HCT116 (cell line): ENCODE measurements around the gene FBN3. TPM values are rescaled to one million over a fixed set of nuclear protein-coding genes. Genes with fewer than 3 reads are reported as not detected.

Experiments
- ATAC-seq: fragments of 200-7000 bp; cut with Tn5 transposase; 2 replicates; pipeline ENCODE4 v1.9.1; 2020; ENCODE audit warnings: mild to moderate bottlenecking, moderate library complexity
- BruUV-seq: library from RNA; stranded (reverse); fragments of 400-500 nt; replicated peaks from 2 replicates; lab custom pipeline; 2021; lab: Mats Ljungman, UMichigan
- CTCF ChIA-PET: fragments of 300-600 bp; sonication (Branson Sonifier 250); formaldehyde crosslinking; loops from one replicate; lab custom pipeline; 2021; ENCODE audit warnings: antibody characterized with exemption; lab: Charles Lee
- POLR2A ChIA-PET: fragments of 300-600, 350-600 bp; sonication (Branson Sonifier 250); formaldehyde crosslinking; loops from one replicate; lab custom pipeline; 2021; ENCODE audit warnings: antibody characterized with exemption; lab: Charles Lee
- RAD21 ChIA-PET, 2 experiments: fragments of 300-600 bp; sonication (Branson Sonifier 250); formaldehyde crosslinking; loops; one replicate each; lab custom pipeline; 2023; ENCODE audit warnings: low total read pairs in 2 of 2; ENCODE audit not compliant: uncharacterized antibody in 2 of 2, unreplicated experiment in 2 of 2, low non-redundant PET in 1 of 2; lab: Charles Lee
- DNase-seq: peaks from one replicate; pipeline ENCODE4 v3.0.0-alpha.2; 2010; ENCODE audit warnings: low read depth, low spot score
- H2AFZ ChIP-seq: fragments of 200-600 bp; shearing (Covaris generic), sonication (generic); 2 replicates; pipeline ENCODE4 v1.6.1; 2017; ENCODE audit warnings: low read depth, mixed run types, mixed read lengths, antibody characterized with exemption, low read length; ENCODE audit not compliant: poor library complexity, severe bottlenecking
- H3K27ac ChIP-seq: 2 replicates; pipeline ENCODE4 v1.5.1; 2012; ENCODE audit warnings: low read depth, low read length
- H3K27me3 ChIP-seq: fragments of 200-600 bp; sonication (generic); 2 replicates; pipeline ENCODE4 v1.6.1; 2016; ENCODE audit warnings: mixed run types, low read length, mixed read lengths; ENCODE audit not compliant: insufficient read depth
- H3K36me3 ChIP-seq, 2 experiments: fragments of 200-500 bp in 1 of 2; fragments of 200-600 bp in 1 of 2; sonication (Bioruptor generic) in 1 of 2; sonication (generic) in 1 of 2; 2 replicates each; pipeline versions ENCODE4 v1.5.1 to v1.6.1; 2014 to 2016; ENCODE audit warnings: low read length in 2 of 2, inconsistent platforms in 1 of 2, mixed read lengths in 1 of 2, mixed run types in 1 of 2; ENCODE audit not compliant: insufficient read depth in 2 of 2, control insufficient read depth in 1 of 2
- H3K4me1 ChIP-seq, 2 experiments: fragments of 200-600 bp in 1 of 2; sonication (generic) in 1 of 2; 2 replicates each; pipeline versions ENCODE4 v1.5.1 to v1.6.1; 2012 to 2017; ENCODE audit warnings: low read length in 2 of 2, inconsistent platforms in 1 of 2, mild to moderate bottlenecking in 1 of 2, mixed read lengths in 1 of 2, mixed run types in 1 of 2, moderate library complexity in 1 of 2; ENCODE audit not compliant: insufficient read depth in 2 of 2, control insufficient read depth in 1 of 2
- H3K4me2 ChIP-seq: fragments of 200-600 bp; sonication (generic); 2 replicates; pipeline ENCODE4 v1.6.1; 2017; ENCODE audit warnings: mixed run types, low read length, mixed read lengths
- H3K4me3 ChIP-seq, 2 experiments: fragments of 200-600 bp in 1 of 2; sonication (generic) in 1 of 2; replicated peaks in 1 of 2; 2 replicates each; pipeline ENCODE4 v1.5.1; 2011 to 2016; ENCODE audit warnings: low read length in 2 of 2, control low read depth in 1 of 2, low read depth in 1 of 2, mild to moderate bottlenecking in 1 of 2, mixed read lengths in 1 of 2, mixed run types in 1 of 2
- H3K79me2 ChIP-seq: fragments of 200-600 bp; sonication (generic); 2 replicates; pipeline ENCODE4 v1.6.1; 2017; ENCODE audit warnings: mild to moderate bottlenecking, mixed run types, low read length, moderate library complexity, mixed read lengths; ENCODE audit not compliant: insufficient read depth
- H3K9ac ChIP-seq: fragments of 200-600 bp; sonication (generic); 2 replicates; pipeline ENCODE4 v1.6.1; 2016; ENCODE audit warnings: low read length, mixed read lengths
- H3K9me2 ChIP-seq: fragments of 200-600 bp; sonication (generic), shearing (Covaris generic); 2 replicates; pipeline ENCODE4 v1.6.1; 2017; ENCODE audit warnings: mixed run types, mild to moderate bottlenecking, moderate library complexity; ENCODE audit not compliant: insufficient read depth
- H3K9me3 ChIP-seq, 2 experiments: fragments of 200-500 bp in 1 of 2; fragments of 200-600 bp in 1 of 2; sonication (Bioruptor generic) in 1 of 2; sonication (generic) in 1 of 2; 2 replicates each; pipeline ENCODE4 v1.6.1; 2014 to 2017; ENCODE audit warnings: low read length in 2 of 2, mixed read lengths in 2 of 2, inconsistent platforms in 1 of 2, low read depth in 1 of 2, mild to moderate bottlenecking in 1 of 2, mixed run types in 1 of 2, moderate library complexity in 1 of 2; ENCODE audit not compliant: control insufficient read depth in 1 of 2, insufficient read depth in 1 of 2
- H4K20me1 ChIP-seq: fragments of 200-600 bp; sonication (generic), shearing (Covaris generic); 2 replicates; pipeline ENCODE4 v1.6.1; 2017; ENCODE audit warnings: mixed run types, mild to moderate bottlenecking, moderate library complexity; ENCODE audit not compliant: insufficient read depth
- ELF1 ChIP-seq: IDR thresholded peaks from 2 replicates; pipeline ENCODE4 v1.6.1; 2012; ENCODE audit warnings: low read depth, borderline replicate concordance
- EZH2 ChIP-seq: fragments of 200-600 bp; sonication (generic); IDR thresholded peaks from 2 replicates; pipeline ENCODE4 v1.6.1; 2017; ENCODE audit warnings: antibody characterized with exemption, mixed run types
- EZH2phosphoT487 ChIP-seq: fragments of 200-600 bp; IDR thresholded peaks from 2 replicates; pipeline ENCODE4 v1.6.1; 2018; ENCODE audit warnings: antibody characterized with exemption, borderline replicate concordance
- MAX ChIP-seq: IDR thresholded peaks from 2 replicates; pipeline ENCODE4 v1.6.1; 2012
- POLR2A ChIP-seq: IDR thresholded peaks from 2 replicates; pipeline ENCODE4 v1.7.0; 2011; ENCODE audit warnings: borderline replicate concordance; ENCODE audit not compliant: insufficient read depth, insufficient read length; ENCODE audit errors: extremely low read depth
- SP1 ChIP-seq: IDR thresholded peaks from 2 replicates; pipeline ENCODE4 v1.6.1; 2012; ENCODE audit warnings: low read depth
- SRF ChIP-seq: IDR thresholded peaks from 2 replicates; pipeline ENCODE4 v1.6.1; 2012; ENCODE audit warnings: low read depth
- YY1 ChIP-seq: IDR thresholded peaks from 2 replicates; pipeline ENCODE4 v1.6.1; 2011; ENCODE audit warnings: low read length, low read depth, moderate library complexity, mild to moderate bottlenecking; ENCODE audit not compliant: insufficient replicate concordance; ENCODE audit errors: extremely low read depth
- ZFX ChIP-seq: fragments of 450-650 bp; IDR thresholded peaks from 2 replicates; pipeline ENCODE4 v1.6.1; 2017
- ZNF274 ChIP-seq: fragments of 200-500 bp; sonication (Bioruptor generic); IDR thresholded peaks from 2 replicates; pipeline ENCODE4 v1.6.1; 2014; ENCODE audit warnings: mild to moderate bottlenecking, low read depth, low read length, inconsistent platforms
- intact Hi-C: fragments of 100-400 bp; cut with micrococcal nuclease; formaldehyde crosslinking; loops from 2 replicates; pipeline ENCODE4 v1.10.0; 2022
- total RNA-seq: library from RNA; stranded (reverse); gene quantifications from one replicate; pipeline ENCODE4 v1.2.1, GENCODE V29; 2021; ENCODE audit not compliant: unreplicated experiment
- TF ChIP-seq, protein P1 (sequence below): IDR thresholded peaks from 2 replicates; pipeline ENCODE4 v1.6.1; 2011; ENCODE audit warnings: mild to moderate bottlenecking, low read length, moderate library complexity; ENCODE audit not compliant: insufficient replicate concordance; ENCODE audit errors: extremely low read depth

The FBN3 gene
- total RNA-seq, 1 experiment from 2014 or later: 6.6 TPM

DNA sequence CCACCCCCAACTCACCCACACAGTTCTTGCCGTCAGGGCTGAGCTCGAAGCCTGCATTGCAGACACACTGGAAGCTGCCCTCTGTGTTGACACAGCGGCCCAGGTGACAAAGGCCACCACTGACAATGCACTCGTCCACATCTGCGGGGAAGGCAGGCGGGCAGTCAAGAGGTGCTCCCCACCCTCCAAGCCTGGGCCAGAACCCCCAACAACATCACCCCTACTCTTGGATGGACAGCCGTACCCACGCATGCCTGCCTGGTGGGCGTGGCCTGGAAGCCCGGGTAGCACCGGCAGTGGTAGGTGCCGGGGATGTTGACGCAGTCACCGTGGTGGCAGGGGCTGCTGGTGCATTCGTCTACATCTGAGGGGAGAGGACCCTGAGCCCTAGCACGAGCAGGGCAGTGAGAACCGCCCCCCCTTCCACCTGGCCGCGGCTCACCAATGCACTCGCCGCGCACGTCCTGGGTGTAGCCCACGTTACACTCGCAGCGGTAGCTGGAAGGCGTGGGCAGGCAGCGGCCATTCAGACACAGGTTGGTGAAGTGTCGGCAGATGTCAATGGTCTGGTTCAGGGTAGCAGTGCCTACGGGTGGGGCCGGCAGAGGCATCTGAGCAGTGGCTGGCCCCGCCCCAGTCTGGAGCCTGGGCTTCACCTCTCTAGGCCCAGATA lies 13.3 kb downstream of the FBN3 start:
- RAD21 ChIA-PET: no interaction called here
- CTCF ChIA-PET: no interaction called here

More for the DNA sequence above, 13.3 kb downstream of the FBN3 start:
- Histone ChIP-seq H3K79me2 (no peaks in the 10 kb centered on the region), H3K4me1 (no peaks in the 10 kb centered on the region), H3K27me3 (no peaks in the 10 kb centered on the region), H3K9me3 (no peaks in the 10 kb centered on the region), H3K4me3 (no peak overlapping the region), H2AFZ (no peak overlapping the region), H3K9me2 (no peaks in the 10 kb centered on the region), H3K27ac (no peak overlapping the region), H3K9ac (no peak overlapping the region), H3K4me2 (no peak overlapping the region), H4K20me1 (no peaks in the 10 kb centered on the region), H3K36me3 (no peaks in the 10 kb centered on the region)
- POLR2A ChIA-PET: no interaction called here
- DNase-seq (no peak), ATAC-seq (no peak)
- TF ChIP-seq SP1: no peak
- no peak for TF ChIP-seq MAX
- TF ChIP-seq EZH2: no peak
- no peak for TF ChIP-seq YY1
- no peak for TF ChIP-seq ZNF274
- TF ChIP-seq ZFX: no peak
- TF ChIP-seq SRF: no peak
- TF ChIP-seq, protein P1, sequence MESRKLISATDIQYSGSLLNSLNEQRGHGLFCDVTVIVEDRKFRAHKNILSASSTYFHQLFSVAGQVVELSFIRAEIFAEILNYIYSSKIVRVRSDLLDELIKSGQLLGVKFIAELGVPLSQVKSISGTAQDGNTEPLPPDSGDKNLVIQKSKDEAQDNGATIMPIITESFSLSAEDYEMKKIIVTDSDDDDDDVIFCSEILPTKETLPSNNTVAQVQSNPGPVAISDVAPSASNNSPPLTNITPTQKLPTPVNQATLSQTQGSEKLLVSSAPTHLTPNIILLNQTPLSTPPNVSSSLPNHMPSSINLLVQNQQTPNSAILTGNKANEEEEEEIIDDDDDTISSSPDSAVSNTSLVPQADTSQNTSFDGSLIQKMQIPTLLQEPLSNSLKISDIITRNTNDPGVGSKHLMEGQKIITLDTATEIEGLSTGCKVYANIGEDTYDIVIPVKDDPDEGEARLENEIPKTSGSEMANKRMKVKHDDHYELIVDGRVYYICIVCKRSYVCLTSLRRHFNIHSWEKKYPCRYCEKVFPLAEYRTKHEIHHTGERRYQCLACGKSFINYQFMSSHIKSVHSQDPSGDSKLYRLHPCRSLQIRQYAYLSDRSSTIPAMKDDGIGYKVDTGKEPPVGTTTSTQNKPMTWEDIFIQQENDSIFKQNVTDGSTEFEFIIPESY: no peak
- no peak for TF ChIP-seq POLR2A
- no peak for TF ChIP-seq EZH2phosphoT487
- TF ChIP-seq ELF1: no peak
- BruUV-seq: no TSS peak
- intact Hi-C loops: no loop called here
